ENCODE measurements around the gene NIPAL1.

NIPAL1 gene

GRCh38 chr4:48028696-48029095 is 12.1 kb downstream of the NIPAL1 start:
- DNase-seq, result no peak

GRCh38 chr4:48030470-48030869 is 13.9 kb downstream of the NIPAL1 start:
- DNase-seq, result no peak

GRCh38 chr4:48031802-48032525 is 15.4 kb downstream of the NIPAL1 start:
- DNase-seq, result no peak

DNA sequence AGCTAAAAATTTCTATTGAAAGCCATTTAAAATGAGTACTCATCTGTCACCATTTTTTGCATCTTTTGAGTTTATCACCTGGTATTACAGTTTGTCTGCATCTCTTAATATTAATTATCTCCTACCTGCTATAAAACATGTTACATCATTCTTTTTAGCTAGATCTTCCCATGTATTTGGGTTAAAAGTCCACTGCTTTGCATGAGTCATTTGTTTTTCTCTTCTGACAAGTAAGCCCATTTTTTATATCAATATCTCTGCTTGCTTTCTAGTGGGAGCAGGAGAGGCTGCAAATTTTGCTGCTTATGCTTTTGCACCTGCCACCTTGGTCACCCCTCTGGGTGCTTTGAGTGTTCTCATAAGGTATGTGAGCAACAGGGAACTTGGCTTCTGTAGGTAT is 16.1 kb downstream of the NIPAL1 start:
- DNase-seq, result no peak

DNA sequence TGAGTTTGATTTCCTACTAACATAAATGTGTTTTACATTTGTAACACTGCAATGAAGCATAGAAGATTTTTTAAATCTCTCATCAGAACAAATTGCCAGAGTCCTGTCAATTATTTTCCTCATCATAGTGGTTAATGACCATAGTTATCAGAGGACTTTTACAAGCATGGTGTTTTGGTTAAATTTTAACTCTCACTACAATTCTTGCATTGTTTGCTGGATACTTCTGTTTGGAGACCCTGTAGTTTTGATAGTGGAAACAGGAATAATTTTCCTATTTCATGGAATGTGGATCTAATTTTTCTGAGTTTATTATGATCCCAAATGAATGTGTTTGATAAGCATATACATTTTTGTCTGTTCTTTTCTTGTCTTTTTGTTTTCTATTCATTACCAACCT is 16.8 kb downstream of the NIPAL1 start:
- DNase-seq, result no peak

- no peak for DNase-seq
Measured at GRCh38 chr4:48033825-48034413, 17.3 kb downstream of the NIPAL1 start.

- no peak for DNase-seq
Measured at GRCh38 chr4:48035952-48036351, 19.4 kb downstream of the NIPAL1 start.

DNA sequence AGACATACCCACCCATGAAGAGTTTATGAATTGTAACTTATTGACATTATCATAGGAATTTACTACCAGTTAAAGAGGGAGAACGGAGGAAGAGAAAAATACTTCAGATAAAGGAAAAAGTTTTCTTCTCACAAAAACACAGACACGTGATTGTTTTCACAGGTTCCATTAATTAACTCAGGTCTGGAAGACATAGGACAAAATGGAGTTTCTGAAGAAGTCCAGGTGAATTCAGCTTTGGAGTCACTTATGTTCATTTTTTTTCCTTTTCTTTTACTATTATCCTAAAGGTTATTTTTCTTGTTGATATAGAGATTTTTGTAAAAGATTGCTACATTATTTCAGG is 20.5 kb downstream of the NIPAL1 start:
- DNase-seq, result no peak

DNA sequence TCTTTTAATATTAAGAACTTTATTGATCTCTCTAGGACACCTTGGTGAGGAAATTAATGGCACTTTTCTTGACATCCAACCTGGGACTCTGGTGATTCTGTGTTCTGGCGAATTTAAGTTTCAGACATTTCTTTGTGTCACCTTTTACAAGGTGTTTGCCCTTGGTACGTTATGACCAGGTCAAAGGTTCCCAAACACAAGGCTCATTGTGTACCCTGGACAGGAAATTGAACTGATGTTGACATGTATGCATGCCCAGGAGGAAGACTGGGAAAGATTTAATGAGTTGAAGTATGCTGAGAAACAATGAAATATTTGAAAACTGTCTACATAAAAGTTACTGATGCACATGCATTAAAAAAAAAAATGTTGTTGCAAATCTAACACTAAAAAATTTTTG is 22.1 kb downstream of the NIPAL1 start:
- DNase-seq, result no peak

GRCh38 chr4:48039561-48039960 is 23.0 kb downstream of the NIPAL1 start:
- no peak for DNase-seq

DNA sequence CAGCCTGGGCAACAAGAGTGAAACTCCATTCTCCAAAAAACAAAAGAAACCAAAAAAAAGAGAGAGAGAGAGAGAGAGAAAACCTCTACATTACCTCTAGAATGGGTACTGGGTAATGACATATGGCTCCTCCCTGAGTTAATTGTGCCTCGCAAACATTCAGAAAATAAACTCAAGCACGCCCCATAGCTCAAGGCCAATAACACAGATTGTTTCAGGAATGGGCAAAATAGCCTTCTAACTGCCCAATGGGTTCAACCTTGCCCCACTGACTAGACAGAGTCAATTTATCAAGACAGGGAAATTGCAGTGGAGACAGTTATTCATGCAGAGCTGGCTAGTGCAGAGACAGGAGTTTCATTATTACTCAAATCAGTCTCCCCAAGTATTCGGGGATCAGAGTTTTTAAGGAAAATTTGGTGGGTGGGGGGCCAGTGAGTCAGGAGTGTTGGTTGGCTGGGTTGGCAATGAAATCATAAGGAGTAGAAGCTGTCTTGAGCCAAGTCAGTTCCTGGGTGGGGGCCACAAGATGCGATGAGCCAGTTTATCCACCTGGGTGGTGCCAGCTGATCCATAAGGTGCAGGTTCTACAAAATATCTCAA is 25.1 kb downstream of the NIPAL1 start:
- no peak for DNase-seq

GRCh38 chr4:48042979-48043461 is 26.4 kb downstream of the NIPAL1 start:
- no peak for DNase-seq

GRCh38 chr4:48043504-48043903 is 26.9 kb downstream of the NIPAL1 start:
- DNase-seq, result no peak

DNA sequence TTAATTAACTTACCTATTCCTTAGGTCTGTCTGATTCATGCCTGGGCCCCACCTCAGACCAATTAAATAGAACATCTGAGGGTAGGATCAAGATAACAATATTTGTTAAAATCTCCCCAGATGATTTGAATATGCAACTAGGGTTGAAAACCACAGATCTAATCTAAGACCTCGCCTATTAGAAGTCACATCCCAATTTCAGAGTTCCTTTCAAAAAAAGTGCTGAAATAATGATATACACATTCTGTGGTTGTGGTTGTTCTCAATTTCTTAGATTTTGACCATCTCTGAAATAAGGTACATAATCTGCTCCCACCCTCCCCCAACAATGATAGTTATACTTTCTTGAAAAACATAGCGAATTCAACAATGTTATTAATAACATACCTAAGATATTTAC is 27.7 kb downstream of the NIPAL1 start:
- DNase-seq, result no peak

DNA sequence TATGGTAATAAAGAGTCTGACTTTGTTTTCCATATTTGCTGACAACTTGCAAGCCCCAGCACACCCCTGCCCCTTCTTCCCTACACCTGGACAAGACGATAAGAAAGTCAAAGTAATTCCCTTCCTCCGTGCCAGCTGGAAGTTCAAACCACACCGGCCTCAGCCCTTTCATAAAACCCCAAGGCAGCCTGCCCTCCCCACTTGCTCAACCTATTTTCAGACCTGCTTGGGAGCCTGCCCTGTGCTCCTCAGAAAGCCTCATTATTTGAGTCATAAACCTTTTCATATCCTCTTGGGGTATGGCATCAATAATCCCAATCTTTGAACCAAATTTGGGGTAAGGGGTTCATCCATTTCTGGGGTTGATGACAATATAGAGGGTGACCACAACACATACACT is 29.5 kb downstream of the NIPAL1 start:
- peak; percentile 8 for DNase-seq

DNA sequence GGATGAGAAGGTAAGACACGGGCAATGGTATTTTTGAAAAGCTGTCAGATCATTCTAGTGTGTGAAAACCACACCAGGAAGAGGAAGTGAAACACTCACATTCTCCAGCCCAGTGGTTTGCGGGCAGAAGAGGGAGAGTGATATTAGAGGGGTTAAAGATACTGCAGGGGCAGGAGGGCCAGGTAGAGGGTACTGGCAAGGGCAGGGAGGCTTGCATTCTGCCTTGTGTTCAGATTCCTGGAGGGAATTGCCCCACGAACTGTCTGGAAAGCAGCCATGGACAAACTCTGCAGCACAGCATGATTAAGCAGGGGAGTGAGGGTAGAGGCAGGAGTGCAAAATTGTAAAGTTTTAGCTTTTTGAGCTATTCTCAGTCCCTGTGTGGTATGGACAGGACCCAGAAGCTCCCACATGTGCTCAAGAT is 30.9 kb downstream of the NIPAL1 start:
- DNase-seq, result peak; percentile 26

GRCh38 chr4:48047896-48048295 is 31.3 kb downstream of the NIPAL1 start:
- DNase-seq, result no peak

- DNase-seq, result no peak
Measured at GRCh38 chr4:48049483-48049882, 32.9 kb downstream of the NIPAL1 start.

- DNase-seq, result no peak
Measured at GRCh38 chr4:48051078-48051477, 34.5 kb downstream of the NIPAL1 start.

GRCh38 chr4:48058617-48059530 is 42.3 kb downstream of the NIPAL1 start:
- no peak for DNase-seq

- DNase-seq, result no peak
Measured at GRCh38 chr4:48064349-48064748, 47.8 kb downstream of the NIPAL1 start.

DNA sequence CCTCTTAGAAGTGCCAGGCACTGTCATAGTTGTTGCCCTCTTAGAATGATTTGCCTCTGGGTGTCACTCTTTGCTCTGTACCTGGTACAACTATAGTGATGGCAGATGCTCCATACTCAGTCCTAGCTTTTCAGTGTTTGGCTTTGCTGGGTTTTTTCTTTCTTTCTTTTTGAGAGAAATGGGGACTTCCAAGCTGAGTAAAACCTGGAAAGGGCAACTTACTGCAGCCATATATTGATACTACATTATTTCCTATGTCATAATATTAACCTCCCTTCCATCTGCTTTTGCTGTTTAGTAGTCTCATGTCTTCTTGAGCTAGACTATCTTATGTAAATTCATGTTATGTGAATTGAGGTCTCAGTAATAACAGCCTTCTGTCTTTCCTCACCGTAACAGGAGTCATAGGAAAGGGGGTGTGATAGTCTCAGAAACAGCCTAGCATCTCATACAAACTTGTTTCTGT is 49.0 kb downstream of the NIPAL1 start:
- DNase-seq, result no peak

DNA sequence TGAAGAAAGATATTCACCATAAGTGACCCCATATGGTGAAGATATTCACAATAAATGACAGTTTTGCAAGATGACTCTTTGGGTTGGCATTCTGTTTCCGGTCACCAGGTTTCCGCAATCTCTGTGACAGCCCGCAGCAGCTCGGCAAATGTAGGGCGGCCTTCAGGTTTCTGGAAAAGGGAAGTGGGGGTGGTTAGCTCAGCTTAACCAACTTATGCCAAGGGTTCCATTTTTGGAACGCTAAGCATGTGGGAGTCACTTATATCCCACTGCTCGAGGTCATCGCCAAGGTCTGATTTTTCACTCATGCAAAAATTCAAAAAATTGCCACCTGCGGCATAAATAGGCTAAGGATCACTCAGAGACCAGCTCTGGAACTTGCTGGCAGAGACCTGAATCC is 51.0 kb downstream of the NIPAL1 start:
- DNase-seq, result no peak

Data from GF-D8 (cell line).